Stimulated activated CD4-positive, alpha-beta T cell treated with anti-CD3 and anti-CD28 coated beads, Interleukin-1b, Interleukin-23, amount 100 ng/mL, for 1 hour (primary cell): ENCODE results near the gene TFF2.

Experiments used
- DNase-seq, 2 donors: peaks; one replicate each; pipeline ENCODE4 v3.0.0-alpha.2; 2020; ENCODE audit warnings: low read depth in 2 of 2

Gene TFF2

DNA sequence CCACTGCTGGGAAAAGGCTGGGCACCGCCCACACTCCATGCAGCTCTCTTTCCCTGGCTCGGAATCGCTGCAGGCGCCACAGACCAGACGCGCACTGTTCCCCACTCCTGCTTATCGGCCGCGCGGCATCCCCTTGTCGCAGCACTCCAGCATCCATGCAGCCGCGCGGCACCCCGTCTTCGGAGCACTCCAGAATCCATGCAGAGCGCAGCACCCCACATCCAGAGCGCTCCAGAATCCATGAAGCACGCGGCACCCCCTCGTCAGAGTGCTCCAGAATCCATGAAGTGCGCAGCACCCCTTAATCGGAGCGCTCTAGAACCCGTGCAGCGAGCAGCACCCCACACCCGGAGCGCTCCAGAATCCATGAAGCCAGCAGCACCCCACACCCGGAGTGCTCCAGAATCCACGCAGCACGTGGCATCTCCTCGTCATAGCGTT lies 45.1 kb downstream of the TFF2 start:
- no peak for DNase-seq

DNA sequence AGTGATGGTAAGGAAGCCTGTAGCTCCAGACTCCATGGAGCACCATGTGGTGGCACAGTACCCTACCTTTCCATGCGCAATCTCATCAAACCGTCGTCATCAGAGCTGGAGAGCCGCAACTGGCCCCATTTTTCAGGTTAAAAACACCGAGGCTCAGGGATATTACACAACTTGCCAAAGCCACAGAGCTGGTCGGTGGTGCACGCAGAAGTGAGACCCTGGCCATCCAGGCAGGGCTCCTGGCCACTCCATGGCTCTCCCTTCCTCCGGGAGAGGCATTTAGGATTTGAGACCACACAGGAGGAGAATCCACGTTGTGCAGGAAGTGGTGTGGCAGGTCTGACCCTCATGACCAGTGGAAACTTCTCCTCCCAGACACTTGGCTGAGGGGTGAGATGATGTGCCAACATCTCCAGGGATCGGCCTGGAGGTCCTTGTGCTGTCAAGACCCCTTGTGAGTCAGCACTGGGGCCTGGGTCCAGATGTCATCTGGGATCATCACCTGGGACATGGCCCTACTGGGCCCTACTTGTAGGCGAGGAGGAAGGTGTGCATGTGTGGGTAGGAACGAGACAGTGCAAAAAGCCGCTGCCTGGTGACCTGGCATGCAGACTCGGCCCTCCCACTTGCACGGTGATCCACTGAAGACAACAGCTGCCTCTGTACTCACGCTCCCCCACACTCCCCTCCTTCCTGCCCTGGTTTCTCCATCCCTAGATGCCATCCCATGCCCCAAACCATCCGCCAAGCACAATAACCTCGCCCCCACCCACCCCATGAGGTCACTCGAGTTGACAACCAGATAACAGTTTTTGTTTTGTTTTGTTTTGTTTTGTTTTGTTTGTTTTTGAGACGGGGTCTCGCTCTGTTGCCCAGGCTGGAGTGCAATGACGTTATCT lies 46.0 kb downstream of the TFF2 start:
- no peak for DNase-seq

DNA sequence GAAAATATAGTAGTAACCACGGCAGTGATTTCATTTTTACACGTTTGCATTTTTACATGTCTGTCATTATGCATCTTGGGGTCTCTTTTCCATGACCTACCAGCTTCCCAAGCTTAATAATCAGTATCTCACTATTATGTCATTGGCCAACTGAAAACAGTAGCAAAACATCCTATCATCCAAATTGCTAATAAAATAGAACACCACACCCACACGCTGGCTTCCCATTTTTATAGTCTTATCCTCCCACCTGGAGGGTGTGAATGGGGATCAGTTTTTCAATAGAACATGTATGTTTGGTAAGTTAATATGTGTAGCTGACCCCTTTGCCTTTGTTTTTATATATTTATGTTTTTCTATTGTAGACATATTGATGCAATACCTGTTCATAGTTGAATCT lies 47.4 kb downstream of the TFF2 start:
- no peak for DNase-seq

DNA sequence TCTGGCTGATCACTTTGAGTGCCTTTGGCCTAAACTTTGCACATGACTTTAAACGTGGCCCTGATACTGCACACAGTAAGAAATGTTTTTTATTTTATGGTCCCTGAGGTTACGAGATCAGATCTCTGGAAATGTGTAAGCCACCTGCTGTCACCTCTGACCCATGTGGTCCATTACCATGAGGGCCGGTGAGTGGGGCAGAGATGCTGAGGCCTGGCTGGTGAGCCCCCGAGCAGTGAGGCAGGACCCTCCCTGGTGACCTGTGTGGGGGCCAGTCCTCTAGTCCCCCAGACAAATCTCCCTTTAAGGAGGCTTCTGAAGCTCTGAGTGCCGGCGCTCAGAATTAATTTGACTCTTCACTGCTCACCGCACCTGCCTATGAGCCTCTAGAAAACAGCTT lies 48.0 kb downstream of the TFF2 start:
- DNase-seq: no peak

DNA sequence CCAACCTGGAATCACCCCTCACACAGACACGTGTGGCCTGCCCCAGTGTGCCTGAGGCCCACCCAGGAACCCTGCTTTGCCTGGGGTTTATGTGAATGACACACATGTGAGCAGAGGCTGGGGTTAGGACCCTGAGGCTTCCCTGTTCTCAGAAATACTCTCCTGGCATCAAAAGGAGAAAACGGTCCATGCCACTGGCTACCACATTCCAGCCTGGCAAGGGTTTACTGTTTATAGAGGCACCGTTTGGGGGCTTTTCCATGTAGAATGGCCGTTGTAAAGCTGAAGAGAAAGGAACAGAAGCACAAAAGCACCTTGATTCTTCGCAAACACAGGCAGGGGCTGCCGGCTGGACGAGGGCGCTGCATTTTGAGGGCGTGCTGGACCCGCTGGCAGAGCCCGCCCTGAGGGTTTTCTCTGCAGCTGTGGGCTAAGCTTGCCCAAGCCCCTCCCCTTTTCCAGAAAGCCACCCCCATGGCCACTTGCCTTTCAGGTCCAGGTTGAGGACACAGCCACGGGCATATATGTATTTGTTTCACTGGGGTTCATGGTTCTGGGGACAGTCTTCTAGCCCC lies 48.6 kb downstream of the TFF2 start:
- DNase-seq: no peak

DNA sequence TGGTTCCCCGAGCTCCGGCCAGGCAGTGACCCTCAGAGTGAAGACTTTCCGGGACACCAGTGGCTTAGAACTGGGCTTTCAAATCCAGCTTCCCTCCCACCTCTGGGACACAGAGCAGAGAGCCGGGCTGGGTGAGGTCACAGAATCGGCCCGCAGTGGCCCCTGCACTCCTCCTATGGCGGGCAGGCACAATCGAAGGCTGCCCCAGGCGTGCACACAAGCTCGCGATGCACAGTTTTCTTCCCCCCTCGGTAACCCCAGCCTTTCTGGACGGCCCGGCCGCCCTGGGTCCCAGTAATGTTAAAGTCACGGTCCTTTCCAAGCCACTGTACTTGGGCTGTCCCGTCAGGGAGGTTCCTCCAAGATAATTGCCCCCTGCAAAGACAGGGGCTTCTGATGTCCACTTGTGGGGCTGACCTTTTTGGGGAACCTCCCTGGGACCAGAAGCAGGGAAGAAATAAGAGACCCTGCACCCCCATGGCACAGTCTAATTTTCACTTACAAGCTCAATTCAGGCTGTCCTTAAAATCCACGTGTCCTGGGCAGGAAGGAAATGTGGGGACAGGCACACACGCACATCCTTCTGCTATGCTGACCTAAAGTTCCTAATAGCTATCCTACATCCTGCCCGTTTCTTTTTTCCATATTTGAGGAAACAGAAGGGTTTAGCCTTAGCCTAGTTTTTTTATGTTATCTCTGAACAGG lies 49.3 kb downstream of the TFF2 start:
- no peak for DNase-seq

DNA sequence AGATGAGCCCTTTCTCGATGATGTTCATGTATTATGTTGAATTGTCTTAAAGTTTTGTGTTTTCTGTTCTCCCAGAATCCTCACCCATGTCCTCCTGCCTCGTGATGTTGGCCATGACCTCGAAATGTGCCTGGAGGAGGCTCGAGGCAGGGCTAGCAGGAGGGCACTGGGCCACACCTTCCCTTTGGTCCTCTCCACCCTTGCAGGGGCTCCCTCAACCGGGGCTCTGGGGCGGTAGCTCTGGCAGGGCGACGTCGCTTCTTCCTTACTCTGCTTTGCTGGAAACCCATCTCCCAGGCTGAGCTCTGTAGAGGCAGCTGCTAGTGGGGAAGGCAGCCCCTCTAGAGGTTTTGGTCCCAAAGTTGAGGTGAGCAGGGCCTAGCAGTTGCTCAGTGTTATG lies 49.8 kb downstream of the TFF2 start:
- no peak for DNase-seq

DNA sequence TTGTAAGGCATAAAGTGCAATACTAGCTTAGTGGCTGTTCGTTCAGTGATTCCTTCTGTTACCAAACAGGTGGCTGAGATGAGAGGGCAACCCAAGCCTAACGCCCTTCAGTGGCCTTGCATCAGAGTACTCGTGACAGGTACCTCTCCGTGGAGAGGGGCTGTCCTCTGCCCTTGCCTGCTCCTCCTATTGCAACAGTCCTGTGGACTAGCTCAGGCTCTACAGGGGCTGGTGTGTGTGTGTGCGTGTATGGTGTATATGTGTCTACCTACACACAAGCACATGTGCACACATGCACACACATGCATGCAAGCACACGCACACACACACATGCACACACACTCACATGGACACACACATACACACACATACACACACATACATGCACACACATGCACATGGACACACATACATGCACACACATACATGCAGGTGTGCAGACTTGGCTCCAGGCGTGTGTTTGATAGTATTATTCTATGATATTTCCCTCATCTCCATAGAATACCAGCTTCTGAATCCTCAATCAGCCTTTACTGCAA lies 50.7 kb downstream of the TFF2 start:
- DNase-seq: no peak

DNA sequence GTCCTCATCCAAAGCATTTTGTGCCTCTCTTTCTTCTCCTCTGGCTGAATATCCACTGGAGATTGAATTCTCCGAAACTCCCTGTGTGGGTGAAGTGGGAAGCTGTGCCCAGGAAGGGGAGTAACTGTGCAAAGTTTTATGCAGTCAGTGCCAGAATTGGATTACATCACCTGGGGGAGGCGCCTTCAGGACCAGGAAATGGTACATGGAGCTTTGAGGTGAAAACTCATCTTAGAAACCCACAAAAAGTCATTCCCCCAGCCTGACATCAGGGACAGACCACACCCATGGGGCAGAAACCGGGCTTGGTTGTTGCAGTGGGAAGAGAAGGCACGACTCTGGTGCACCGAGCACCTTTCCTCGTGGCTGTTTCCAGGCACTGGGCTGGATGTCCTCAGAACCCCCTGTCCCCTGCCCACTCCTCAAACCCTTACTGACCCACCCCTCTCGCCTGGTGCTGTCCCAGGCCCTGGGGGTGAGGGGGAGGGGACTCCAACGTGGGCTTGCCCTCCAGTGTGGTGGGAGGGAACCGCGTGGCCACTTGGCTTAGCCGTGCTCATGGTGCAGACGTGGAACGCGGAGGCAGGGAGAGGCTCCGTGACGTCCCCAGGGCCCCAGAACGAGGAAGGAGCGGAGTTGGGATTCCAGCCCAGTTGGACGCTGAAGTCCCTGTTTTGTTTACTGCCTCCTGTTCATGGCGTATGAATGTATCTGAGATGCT lies 51.3 kb downstream of the TFF2 start:
- DNase-seq: no peak

DNA sequence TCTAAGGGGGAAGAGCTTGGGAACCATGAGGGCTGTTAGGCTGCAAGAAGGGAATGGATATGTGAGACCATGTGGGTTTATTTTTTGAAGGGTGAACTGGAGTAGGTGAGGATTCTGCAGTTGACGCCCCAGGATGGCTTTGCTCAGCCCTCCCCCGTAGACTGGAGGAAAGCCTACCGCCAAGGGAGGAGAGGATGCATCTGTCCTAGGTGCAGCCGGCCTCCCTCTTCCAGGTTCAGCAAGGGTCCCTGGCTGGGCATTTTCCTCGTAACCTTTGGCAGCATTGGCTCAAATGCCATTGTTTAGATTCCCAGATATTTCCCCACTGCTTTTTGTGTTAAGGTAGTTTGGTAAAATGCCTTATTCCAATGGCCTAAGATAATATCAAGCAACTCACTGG lies 52.1 kb downstream of the TFF2 start:
- no peak for DNase-seq

DNA sequence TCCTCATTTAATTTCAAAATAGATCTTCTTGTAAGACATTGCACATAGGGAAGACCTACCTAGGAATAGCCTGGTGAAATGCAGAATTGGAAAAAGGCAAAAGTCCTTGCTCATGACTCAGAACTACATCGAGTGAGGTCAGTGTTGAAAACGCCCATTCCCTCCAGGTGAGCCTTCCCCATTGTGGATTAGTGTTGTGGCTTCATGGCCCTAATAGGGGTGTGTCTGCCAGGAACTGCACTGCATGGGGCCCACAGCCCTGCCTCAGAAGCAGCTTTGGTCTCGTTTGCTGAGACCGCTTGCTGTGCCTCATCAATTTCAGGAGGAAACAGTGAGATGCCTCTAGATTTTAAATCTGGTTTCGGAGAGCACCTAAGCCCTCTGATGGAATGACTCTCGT lies 52.6 kb downstream of the TFF2 start:
- DNase-seq: no peak

DNA sequence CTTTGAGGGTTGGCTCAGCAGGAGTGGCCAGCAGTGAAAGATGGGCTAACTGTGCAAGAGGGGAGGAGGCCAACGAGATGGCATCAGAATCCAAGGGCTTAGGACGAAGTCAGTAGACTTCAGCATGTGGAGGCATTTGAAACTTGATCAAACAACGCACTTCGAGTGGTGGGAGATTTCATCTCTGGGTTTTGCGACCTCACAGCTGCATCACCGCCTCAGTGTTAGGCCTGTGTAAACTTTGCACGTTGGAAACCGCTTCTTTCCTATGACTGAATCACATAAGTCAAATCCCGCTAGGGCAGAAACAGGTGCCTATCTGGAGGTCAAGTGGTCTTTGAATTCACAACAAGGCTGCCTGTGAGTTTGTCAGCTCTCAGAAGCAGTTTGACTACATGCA lies 53.4 kb downstream of the TFF2 start:
- DNase-seq: no peak

DNA sequence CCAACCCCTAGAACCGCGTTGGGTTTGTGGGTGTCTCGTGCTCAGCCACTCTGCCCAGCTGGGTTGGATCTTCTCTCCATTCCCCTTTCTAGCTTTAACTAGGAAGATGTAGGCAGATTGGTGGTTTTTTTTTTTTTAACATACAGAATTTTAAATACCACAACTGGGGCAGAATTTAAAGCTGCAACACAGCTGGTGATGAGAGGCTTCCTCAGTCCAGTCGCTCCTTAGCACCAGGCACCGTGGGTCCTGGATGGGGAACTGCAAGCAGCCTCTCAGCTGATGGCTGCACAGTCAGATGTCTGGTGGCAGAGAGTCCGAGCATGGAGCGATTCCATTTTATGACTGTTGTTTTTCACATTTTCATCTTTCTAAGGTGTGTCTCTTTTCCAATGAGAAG lies 54.3 kb downstream of the TFF2 start:
- no peak for DNase-seq
